Measurements from ENCODE around the gene C2orf78.

- no peak for TF ChIP-seq POLR2A (conservative IDR thresholded peaks at IDR 0.05)
- TF ChIP-seq RFX5 (IDR thresholded peaks at IDR 0.05; ENCODE audit: low read depth, low read length): no peak
- TF ChIP-seq ZNF444 (CRISPR knock-in tag; IDR thresholded peaks at IDR 0.05): no peak
- no peak for TF ChIP-seq GABPB1 (CRISPR knock-in tag; IDR thresholded peaks at IDR 0.05)
- TF ChIP-seq, protein P1, sequence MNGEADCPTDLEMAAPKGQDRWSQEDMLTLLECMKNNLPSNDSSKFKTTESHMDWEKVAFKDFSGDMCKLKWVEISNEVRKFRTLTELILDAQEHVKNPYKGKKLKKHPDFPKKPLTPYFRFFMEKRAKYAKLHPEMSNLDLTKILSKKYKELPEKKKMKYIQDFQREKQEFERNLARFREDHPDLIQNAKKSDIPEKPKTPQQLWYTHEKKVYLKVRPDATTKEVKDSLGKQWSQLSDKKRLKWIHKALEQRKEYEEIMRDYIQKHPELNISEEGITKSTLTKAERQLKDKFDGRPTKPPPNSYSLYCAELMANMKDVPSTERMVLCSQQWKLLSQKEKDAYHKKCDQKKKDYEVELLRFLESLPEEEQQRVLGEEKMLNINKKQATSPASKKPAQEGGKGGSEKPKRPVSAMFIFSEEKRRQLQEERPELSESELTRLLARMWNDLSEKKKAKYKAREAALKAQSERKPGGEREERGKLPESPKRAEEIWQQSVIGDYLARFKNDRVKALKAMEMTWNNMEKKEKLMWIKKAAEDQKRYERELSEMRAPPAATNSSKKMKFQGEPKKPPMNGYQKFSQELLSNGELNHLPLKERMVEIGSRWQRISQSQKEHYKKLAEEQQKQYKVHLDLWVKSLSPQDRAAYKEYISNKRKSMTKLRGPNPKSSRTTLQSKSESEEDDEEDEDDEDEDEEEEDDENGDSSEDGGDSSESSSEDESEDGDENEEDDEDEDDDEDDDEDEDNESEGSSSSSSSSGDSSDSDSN (IDR thresholded peaks at IDR 0.05; ENCODE audit: borderline replicate concordance in 1 of 2, low read depth in 2 of 2, low read length in 2 of 2): no peak
- TF ChIP-seq SREBF2 (CRISPR knock-in tag; IDR thresholded peaks at IDR 0.05): no peak
- TF ChIP-seq MTA2 (IDR thresholded peaks at IDR 0.05; ENCODE audit: low read depth): no peak
- TF ChIP-seq, protein P2, sequence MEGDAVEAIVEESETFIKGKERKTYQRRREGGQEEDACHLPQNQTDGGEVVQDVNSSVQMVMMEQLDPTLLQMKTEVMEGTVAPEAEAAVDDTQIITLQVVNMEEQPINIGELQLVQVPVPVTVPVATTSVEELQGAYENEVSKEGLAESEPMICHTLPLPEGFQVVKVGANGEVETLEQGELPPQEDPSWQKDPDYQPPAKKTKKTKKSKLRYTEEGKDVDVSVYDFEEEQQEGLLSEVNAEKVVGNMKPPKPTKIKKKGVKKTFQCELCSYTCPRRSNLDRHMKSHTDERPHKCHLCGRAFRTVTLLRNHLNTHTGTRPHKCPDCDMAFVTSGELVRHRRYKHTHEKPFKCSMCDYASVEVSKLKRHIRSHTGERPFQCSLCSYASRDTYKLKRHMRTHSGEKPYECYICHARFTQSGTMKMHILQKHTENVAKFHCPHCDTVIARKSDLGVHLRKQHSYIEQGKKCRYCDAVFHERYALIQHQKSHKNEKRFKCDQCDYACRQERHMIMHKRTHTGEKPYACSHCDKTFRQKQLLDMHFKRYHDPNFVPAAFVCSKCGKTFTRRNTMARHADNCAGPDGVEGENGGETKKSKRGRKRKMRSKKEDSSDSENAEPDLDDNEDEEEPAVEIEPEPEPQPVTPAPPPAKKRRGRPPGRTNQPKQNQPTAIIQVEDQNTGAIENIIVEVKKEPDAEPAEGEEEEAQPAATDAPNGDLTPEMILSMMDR (IDR thresholded peaks at IDR 0.05 in 2 of 3, conservative IDR thresholded peaks at IDR 0.05 in 1 of 3; ENCODE audit: insufficient read depth in 2 of 3, low read depth in 1 of 3, low read length in 3 of 3): peak in 2 of 3 experiments; percentile 14 to 31; a peak in 1 of 6 replicates
- TF ChIP-seq ZBTB34 (CRISPR knock-in tag; IDR thresholded peaks at IDR 0.05): no peak
- TF ChIP-seq POLR2AphosphoS5 (IDR thresholded peaks at IDR 0.05; ENCODE audit: control insufficient read depth, insufficient read depth, low read depth, low read length): no peak
These were observed 37.7 kb upstream of the C2orf78 start for GRCh38 chr2:73746015-73746876.
